ENCODE measurements around the gene PRKAR1B. TPM values are rescaled to one million over a fixed set of nuclear protein-coding genes. Genes with fewer than 3 reads are reported as not detected.

Gene PRKAR1B
- total RNA-seq, 2 donors from 2014 or later = 2.0 to 3.4 TPM

DNA sequence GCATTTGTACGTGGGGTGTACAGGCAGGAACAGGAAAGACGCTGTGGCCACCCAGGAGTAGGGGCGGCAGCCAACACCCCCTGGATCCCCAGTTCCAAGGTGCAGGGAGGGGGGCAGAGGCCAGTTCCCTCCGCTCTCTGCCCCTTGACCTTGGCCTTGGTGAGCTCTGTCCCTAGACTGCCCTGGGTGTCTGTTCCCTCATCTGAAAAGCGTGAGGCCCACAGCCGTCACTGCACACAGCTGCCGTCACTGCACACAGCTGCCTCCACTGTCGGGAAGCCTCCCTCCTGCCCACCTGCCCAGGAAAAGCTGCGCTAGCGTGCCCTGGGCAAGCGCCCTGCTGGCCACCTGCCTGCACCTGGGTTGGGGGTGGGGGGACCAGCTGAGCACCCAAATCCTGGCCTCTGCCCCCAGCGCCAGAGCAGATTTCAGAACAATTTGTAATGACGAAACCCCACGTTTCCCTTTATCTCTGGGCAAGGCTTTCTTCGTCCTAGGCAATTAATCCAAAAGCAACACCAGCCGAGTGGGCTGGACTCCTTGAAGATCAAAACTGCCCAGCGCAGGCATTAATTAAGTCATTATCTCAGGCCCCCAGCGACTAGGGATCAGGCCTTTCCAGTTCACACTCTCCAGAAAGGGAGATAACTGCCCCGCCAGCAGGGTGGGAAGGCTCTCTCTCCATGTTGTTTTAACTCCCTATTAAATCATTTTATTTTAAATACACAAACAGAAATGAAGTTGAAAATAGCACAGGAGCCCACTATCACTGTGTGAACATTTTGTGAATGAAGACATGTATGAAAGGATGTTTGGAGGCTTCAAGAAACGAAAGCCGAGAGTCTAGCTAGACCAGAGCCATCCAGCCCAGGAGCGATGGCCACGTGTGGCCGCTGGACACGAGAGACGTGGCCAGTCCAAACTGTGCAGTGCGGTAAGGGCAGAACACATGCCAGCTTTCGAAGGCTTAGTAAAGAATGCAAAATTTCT lies 203.4 kb downstream of the PRKAR1B start:
- Histone ChIP-seq H3K36me3 (replicated peaks in 1 of 2; ENCODE audit: insufficient read depth in 1 of 2, low read depth in 2 of 2) (no peaks in the 10 kb centered on the region), H3K9me3 (peaks cover 0 to 4% (median 0%) of the 10 kb centered on the region in 3 donors), H3K27ac (peak overlapping the region in 2 of 4 donors; percentile 10 to 76), H3K27me3 (no peaks in the 10 kb centered on the region), H3K4me3 (no peak overlapping the region), H3K4me1 (peaks cover 32% of the 10 kb centered on the region)
- ATAC-seq (no peak), DNase-seq (peak in 1 of 4 donors; percentile 43)
- intact Hi-C loops (cut with DNase I) = no loop called here
- WGBS, 2 donors = 73 to 90% methylated on average over 21 to 26 of the region's 28 CpGs
- TF ChIP-seq POLR2A (IDR thresholded peaks at IDR 0.05) = no peak
- TF ChIP-seq, protein P1, sequence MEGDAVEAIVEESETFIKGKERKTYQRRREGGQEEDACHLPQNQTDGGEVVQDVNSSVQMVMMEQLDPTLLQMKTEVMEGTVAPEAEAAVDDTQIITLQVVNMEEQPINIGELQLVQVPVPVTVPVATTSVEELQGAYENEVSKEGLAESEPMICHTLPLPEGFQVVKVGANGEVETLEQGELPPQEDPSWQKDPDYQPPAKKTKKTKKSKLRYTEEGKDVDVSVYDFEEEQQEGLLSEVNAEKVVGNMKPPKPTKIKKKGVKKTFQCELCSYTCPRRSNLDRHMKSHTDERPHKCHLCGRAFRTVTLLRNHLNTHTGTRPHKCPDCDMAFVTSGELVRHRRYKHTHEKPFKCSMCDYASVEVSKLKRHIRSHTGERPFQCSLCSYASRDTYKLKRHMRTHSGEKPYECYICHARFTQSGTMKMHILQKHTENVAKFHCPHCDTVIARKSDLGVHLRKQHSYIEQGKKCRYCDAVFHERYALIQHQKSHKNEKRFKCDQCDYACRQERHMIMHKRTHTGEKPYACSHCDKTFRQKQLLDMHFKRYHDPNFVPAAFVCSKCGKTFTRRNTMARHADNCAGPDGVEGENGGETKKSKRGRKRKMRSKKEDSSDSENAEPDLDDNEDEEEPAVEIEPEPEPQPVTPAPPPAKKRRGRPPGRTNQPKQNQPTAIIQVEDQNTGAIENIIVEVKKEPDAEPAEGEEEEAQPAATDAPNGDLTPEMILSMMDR (IDR thresholded peaks at IDR 0.05) = no peak

DNA sequence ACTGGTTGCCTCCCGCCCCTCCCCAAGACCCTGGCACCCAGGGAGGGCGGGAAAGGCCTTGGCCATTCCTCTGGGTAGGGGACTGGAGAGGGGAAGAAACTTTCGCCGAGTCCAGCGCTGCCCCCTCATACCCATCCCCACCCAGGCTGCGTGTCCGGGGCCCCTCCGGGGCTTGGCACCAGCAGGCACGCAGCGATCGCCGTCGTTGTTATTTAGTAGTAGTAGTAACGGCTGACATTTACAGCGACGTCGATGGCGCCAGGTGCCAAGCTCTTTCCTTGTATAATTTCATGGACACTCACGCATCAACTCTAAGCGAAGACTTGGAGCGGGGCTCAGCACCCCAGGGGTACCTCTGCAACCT lies 204.1 kb downstream of the PRKAR1B start:
- no peaks in the 10 kb centered on the region for H3K36me3 ChIP-seq (replicated peaks in 1 of 2; ENCODE audit: insufficient read depth in 1 of 2, low read depth in 2 of 2)
- H3K4me1 ChIP-seq = peaks cover 32% of the 10 kb centered on the region
- H3K27me3 ChIP-seq = no peaks in the 10 kb centered on the region
- TF ChIP-seq, protein P1 (IDR thresholded peaks at IDR 0.05) = no peak
- TF ChIP-seq POLR2A (IDR thresholded peaks at IDR 0.05) = no peak
- ATAC-seq (no peak), DNase-seq (peak in 1 of 4 donors; percentile 44)
- 40 to 58% methylated on average over 10 to 21 of the region's 21 CpGs for WGBS, 2 donors
- intact Hi-C loops (cut with DNase I) = no loop called here
- peak overlapping the region in 3 of 4 donors; percentile 59 to 76 (median 60) for H3K27ac ChIP-seq
- H3K4me3 ChIP-seq = peak overlapping the region in 1 of 2 donors; percentile 20
- H3K9me3 ChIP-seq = peaks cover 0 to 4% (median 0%) of the 10 kb centered on the region in 3 donors

DNA sequence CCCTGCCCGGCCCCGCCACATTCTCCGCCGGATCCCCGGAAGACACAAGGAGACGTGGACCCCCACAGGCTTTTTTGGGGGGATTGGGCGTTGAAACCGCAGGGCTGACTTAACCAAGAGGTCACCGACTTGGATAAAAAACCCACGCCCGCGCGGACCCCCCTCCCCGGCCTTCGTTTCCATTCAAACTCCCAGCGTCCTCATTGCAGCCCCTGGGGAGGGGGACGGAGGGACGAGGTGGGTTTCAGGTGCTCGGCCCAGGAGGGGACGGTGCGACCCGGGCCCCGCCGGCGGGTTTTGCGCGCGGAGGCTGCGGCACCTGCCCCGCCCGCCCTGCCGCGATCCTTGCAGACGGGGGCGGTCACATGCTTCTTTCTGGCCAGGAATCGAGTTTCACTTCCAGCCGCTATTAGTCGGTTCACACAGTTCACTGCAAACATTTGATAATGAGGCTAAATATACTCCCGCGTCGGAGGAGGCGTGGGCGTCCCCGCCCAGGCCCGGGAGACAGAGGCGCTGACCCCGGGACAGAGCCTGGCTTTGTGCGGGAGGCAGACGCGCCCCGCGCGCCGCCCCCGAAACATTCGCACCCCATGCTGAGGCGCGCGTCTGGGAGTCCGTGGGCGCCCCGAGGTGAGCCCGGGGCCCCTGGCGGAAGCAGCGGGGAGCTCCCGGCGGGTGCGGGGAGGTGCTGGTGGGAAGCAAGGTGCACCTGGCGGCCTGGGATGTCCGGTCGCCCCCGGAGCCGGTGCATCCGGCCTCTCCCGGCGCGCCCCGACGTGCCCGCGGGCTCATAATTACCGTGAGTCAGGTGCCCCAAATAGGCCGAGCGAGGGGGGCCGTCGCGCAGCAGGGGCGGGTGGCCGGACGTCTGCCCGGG lies 204.8 kb downstream of the PRKAR1B start:
- WGBS, 2 donors = 0 to 1% methylated on average over 11 to 85 of the region's 91 CpGs
- Histone ChIP-seq H3K27me3 (no peaks in the 10 kb centered on the region), H3K4me1 (peaks cover 32% of the 10 kb centered on the region), H3K4me3 (peak overlapping the region; percentile 16 to 20), H3K27ac (peak overlapping the region in 3 of 4 donors; percentile 59 to 76 (median 60)), H3K36me3 (replicated peaks in 1 of 2; ENCODE audit: insufficient read depth in 1 of 2, low read depth in 2 of 2) (no peaks in the 10 kb centered on the region), H3K9me3 (peaks cover 0 to 2% (median 0%) of the 10 kb centered on the region in 3 donors)
- TF ChIP-seq, protein P1 (IDR thresholded peaks at IDR 0.05) = peak in 3 of 7 experiments; percentile 24 to 39 (median 25)
- TF ChIP-seq POLR2A (IDR thresholded peaks at IDR 0.05) = peak; percentile 42 to 58 (median 52)
- intact Hi-C loops (cut with DNase I) = no loop called here
- ATAC-seq (peak; percentile 38), DNase-seq (peak; percentile 71 to 87 (median 84))

DNA sequence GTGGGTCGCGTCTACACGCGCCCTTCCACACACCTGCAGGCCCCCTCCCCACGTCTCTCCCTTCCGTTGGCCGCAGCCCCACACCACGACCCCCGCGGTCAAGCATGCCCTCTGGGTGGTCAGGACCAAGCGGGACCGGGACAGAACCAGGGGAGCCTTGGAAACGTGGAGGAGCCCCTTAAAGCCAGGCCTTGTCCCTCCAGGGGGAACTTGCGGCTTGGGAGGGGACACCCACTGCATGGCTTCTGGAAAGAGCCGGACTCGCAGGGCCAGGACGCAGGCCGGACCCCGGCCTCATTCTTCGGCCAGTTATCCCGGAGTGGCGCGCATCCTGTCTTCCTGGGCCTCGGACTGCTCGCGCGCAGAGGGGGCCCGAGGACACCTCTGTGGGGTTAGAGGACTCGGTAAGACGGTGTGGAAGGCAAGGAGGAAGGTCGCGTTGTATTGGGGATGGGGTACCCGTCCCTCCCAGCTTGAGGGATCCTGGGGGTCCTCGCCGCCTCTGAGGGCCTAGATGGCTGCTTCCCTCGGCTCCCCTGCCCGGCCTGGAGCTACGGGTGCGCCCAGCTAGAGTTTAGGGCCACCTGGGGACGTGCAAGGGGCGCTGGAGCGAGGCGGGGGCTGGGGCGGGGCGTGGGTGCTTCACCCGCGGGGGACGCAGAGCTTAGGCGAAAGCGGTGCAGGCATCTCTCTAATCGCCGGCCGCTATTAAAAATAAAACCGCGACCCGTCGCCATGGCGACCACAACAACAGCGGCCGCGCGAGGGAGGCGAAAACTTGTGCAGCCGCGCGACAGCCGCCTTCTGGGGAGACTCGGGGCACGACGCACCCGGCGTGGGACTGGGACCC lies 205.6 kb downstream of the PRKAR1B start:
- intact Hi-C loops (cut with DNase I) = no loop called here
- Histone ChIP-seq H3K27me3 (no peaks in the 10 kb centered on the region), H3K4me1 (peaks cover 32% of the 10 kb centered on the region), H3K36me3 (replicated peaks in 1 of 2; ENCODE audit: insufficient read depth in 1 of 2, low read depth in 2 of 2) (no peaks in the 10 kb centered on the region), H3K4me3 (no peak overlapping the region), H3K27ac (peak overlapping the region in 3 of 4 donors; percentile 59 to 76 (median 60)), H3K9me3 (no peaks in the 10 kb centered on the region)
- WGBS, 2 donors = 21 to 23% methylated on average over 28 to 71 of the region's 72 CpGs
- no peak for ATAC-seq
- TF ChIP-seq, protein P1 (IDR thresholded peaks at IDR 0.05) = no peak
- TF ChIP-seq POLR2A (IDR thresholded peaks at IDR 0.05) = no peak
- peak; percentile 73 to 83 (median 75) for DNase-seq
